SIG-M5 treated with dmso at 0.1 percent for 504 hours (cell line): Measurements from ENCODE around the gene HM13.
"Not testable (repeated sequence)": the region's sequence is repeated elsewhere in the genome, so short reads cannot be mapped to it uniquely, and the experiment has no call there.

Experiments used
- DNase-seq: peaks from one replicate; lab custom pipeline; 2025; ENCODE audit not compliant: unreplicated experiment; lab: John Stamatoyannopoulos, UW

HM13 gene, protein sequence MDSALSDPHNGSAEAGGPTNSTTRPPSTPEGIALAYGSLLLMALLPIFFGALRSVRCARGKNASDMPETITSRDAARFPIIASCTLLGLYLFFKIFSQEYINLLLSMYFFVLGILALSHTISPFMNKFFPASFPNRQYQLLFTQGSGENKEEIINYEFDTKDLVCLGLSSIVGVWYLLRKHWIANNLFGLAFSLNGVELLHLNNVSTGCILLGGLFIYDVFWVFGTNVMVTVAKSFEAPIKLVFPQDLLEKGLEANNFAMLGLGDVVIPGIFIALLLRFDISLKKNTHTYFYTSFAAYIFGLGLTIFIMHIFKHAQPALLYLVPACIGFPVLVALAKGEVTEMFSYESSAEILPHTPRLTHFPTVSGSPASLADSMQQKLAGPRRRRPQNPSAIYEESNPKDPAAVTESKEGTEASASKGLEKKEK

GRCh38 chr20:31514154-31515071 is at the start of gene HM13:
Gene HM13, plus strand, starts transcription at chr20:31514442. Its CDS starts 110 bp downstream, at chr20:31514552.
- DNase-seq = peak; percentile 89

GRCh38 chr20:31470946-31471345 is 43.3 kb upstream of the HM13 start:
- DNase-seq = not testable (repeated sequence)

- no peak for DNase-seq
These were observed 41.6 kb upstream of the HM13 start for GRCh38 chr20:31472395-31473330.

GRCh38 chr20:31473331-31474096 is 40.7 kb upstream of the HM13 start:
- DNase-seq = peak; percentile 47

- peak; percentile 60 for DNase-seq
These were observed 40.2 kb upstream of the HM13 start for GRCh38 chr20:31474097-31474436.

DNA sequence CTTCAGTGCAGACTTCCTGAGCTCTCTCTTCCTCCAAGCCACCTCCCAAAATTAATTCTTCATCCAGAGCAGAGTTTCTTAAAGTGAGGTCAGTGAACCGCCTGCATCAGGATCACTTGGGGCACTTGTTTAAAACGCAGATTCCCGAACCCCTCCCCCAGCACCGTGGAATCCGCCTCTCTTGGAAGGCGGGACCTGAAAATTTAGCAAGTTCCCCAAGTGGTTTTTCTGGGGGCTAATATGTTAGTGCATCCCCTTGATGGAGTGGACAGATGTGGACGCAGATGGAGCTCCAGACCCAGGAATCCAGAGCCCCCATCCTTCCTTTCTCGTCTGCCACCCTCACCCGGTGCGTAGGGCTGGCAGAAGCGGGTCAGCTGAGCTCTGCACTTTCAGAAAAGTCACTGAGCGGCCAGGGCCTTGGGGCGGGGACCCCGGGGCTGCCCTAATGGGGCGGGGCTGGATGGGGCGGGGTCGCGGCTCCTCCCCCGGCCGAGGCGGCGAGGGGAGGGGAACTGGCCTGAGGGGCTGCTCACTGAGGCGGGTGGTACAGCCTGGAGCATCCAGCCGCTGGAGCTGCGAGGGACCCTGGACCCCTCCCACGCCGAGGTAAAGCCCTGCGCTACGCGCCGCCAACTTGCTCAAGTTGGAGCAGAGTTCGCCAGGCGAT is 39.3 kb upstream of the HM13 start, which contains the start of the genes DEFB124 and REM1:
DEFB124 (minus strand) TSS at position 370 of the 670 bp plus-strand sequence. CDS start 2,114 bp downstream, outside the sequence.
REM1 (plus strand) TSS at position 531 of the 670 bp plus-strand sequence. CDS start 1,158 bp downstream, outside the sequence.
- no peak for DNase-seq

- DNase-seq = no peak
These were observed 38.6 kb upstream of the HM13 start for GRCh38 chr20:31475472-31476293.

- no peak for DNase-seq
These were observed 38.0 kb upstream of the HM13 start for GRCh38 chr20:31476294-31476585.

DNA sequence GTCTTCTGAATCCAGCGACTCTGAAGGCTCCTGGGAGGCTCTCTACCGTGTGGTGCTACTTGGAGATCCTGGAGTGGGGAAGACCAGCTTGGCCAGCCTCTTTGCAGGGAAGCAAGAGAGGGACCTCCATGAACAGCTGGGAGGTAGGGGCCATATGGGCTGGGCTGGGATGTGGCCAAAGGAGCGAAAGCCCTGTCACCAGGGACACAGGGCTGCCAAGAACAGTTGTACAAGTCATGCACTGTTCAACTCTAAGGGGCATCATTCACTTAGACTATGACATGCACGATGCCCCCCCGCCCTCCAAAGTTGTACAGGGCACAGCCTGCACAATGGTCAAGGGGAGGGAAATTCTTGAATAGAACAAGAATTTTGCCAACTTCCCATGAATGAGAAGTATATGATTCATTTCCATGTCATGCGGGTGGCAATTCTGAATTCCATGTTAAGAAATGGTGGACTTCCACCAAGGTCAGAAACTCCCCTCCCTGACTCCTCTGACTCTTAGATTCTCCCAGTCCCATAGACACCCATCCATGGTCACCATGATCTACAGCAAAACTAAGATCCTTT is 37.5 kb upstream of the HM13 start:
- DNase-seq = no peak

DNA sequence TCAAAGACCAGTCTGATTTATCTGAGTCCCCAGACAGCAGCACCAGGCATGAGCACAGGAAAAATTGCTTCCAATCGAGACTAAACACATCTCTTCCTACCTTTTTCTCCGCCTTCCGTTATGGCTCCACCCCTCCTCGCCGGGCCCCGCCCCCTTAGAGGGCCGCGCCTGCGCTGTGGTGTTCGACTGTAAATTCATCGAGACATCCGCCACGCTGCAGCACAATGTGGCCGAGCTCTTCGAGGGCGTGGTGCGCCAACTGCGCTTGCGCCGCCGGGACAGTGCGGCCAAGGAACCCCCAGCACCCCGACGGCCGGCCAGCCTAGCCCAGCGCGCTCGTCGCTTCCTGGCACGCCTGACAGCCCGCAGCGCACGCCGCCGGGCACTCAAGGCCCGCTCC is 30.2 kb upstream of the HM13 start:
- DNase-seq = no peak

- DNase-seq = no peak
These were observed 28.5 kb upstream of the HM13 start for GRCh38 chr20:31485450-31486339.

GRCh38 chr20:31488115-31488514 is 26.1 kb upstream of the HM13 start:
- no peak for DNase-seq

GRCh38 chr20:31489152-31489551 is 25.1 kb upstream of the HM13 start:
- no peak for DNase-seq

DNA sequence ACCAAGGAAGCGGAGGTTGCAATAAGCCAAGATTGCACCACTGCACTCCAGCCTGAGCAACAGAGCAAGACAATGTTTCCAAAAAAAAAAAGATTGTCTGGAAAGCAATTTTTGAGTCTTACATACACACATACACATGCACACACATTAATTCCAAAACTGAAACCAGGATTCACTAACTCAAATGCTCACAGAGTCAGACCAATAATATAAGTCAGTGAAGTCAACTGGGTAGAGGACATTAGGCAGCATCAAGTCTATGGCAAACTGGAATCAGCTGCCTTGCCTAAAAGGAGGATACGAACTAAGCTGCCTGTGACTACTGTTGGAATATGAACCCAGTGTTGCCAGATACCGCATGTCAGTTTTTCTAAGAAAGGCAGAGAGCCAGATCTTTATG is 23.5 kb upstream of the HM13 start:
- no peak for DNase-seq

GRCh38 chr20:31494131-31494530 is 20.1 kb upstream of the HM13 start:
- DNase-seq = peak; percentile 58

DNA sequence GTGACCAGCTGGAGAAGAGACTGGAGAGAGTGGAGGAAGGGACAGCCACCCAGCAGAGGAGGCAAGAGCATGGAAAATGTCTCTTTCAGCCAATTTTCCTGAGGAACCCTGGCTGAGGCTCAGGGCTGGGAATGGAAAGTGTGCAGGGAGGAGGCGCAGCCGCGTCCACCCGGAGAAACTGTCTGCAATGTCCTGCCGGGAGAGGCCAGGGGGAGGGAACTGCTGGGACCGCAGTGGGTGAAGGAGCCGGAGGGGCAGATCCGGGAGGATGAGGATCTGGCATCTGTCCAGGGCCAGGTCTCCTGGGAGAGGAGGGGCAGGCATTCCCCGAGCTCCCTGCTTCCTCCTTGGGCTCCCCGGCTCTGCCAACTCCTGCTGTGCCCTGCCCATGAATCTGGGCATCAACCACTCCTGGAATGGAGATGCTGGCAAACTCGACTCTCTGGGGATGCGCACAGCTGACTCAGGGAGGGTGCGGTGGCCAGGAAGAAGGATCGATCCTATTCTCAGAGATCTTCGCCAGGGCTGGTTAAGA is 17.4 kb upstream of the HM13 start:
- DNase-seq = no peak
